Lower lobe of right lung (tissue), 2 donors: ENCODE measurements around the gene EPHA1. TPM values are rescaled to one million over a fixed set of nuclear protein-coding genes. Genes with fewer than 3 reads are reported as not detected.
A peak's percentile ranks its signal among the peaks of the same experiment; 100 is the strongest.

Experiments used
- ATAC-seq, 2 donors: fragments of 200-7000 bp; cut with Tn5 transposase; one replicate each; pipeline ENCODE4 v1.9.1; 2020 to 2022; ENCODE audit warnings: mild to moderate bottlenecking in 2 of 2, moderate library complexity in 2 of 2
- DNase-seq: peaks from one replicate; pipeline ENCODE4 v3.0.0-alpha.2; 2020
- H3K27ac ChIP-seq: fragments of 200-600 bp; one replicate; pipeline ENCODE4 v1.8.0; 2022
- H3K27me3 ChIP-seq: fragments of 200-600 bp; one replicate; pipeline ENCODE4 v1.8.0; 2022; ENCODE audit warnings: low read depth
- H3K36me3 ChIP-seq: fragments of 200-600 bp; one replicate; pipeline ENCODE4 v1.8.0; 2022; ENCODE audit warnings: mild to moderate bottlenecking
- H3K4me1 ChIP-seq: fragments of 200-600 bp; one replicate; pipeline ENCODE4 v1.8.0; 2022
- H3K4me3 ChIP-seq: fragments of 200-600 bp; one replicate; pipeline ENCODE4 v1.8.0; 2022; ENCODE audit warnings: mild to moderate bottlenecking
- H3K9me3 ChIP-seq: fragments of 200-600 bp; one replicate; pipeline ENCODE4 v1.8.0; 2022
- intact Hi-C: fragments of 100-400 bp; cut with DNase I; formaldehyde crosslinking; loops from one replicate; pipeline ENCODE4 v1.11.0; 2022
- total RNA-seq: library from RNA; stranded (reverse); fragmentation: NEBNext Ultra II Directional; extraction: Animal tissue kit (Norgen Biotek cat#: 25700); gene quantifications from one replicate; pipeline ENCODE4 v1.2.1, GENCODE V29; 2021
- TF ChIP-seq, protein P1 (sequence below): fragments of 200-600 bp; IDR thresholded peaks from one replicate; pipeline ENCODE4 v1.8.0; 2022; ENCODE audit warnings: antibody characterized with exemption, mild to moderate bottlenecking
- donor health status: DM: no; HTN: yes; CAD: no; lungs with severe emphysema.

EPHA1 gene
- total RNA-seq, 1 donor from 2014 or later = 9.0 TPM

DNA sequence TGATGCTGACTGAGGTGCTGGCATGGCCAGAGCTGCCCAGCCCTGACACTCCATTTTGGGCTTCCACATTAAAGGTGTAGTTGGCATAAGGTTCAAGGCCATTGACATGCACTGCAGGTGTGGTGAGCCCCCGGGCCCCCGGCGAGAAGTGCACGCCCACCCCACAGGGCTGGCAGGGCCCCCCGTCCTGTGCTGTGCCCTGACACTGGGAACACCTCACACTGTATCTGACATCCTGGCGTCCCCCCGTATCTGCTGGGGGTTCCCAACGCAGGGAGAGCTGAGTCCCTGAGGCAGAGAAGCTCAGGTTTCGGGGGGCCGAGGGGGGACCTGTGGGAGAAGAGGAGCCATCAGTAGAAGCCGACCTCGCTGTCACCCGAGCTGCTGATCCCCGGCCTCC lies 10.0 kb downstream of the EPHA1 start:
- H3K36me3 ChIP-seq = peaks cover 4% of the 10 kb centered on the region
- intact Hi-C loops = no loop called here
- ATAC-seq (no peak), DNase-seq (no peak)
- H3K4me1 ChIP-seq = peaks cover 24% of the 10 kb centered on the region
- no peak overlapping the region for H3K4me3 ChIP-seq
- no peaks in the 10 kb centered on the region for H3K9me3 ChIP-seq
- no peak overlapping the region for H3K27ac ChIP-seq
- TF ChIP-seq, protein P1, sequence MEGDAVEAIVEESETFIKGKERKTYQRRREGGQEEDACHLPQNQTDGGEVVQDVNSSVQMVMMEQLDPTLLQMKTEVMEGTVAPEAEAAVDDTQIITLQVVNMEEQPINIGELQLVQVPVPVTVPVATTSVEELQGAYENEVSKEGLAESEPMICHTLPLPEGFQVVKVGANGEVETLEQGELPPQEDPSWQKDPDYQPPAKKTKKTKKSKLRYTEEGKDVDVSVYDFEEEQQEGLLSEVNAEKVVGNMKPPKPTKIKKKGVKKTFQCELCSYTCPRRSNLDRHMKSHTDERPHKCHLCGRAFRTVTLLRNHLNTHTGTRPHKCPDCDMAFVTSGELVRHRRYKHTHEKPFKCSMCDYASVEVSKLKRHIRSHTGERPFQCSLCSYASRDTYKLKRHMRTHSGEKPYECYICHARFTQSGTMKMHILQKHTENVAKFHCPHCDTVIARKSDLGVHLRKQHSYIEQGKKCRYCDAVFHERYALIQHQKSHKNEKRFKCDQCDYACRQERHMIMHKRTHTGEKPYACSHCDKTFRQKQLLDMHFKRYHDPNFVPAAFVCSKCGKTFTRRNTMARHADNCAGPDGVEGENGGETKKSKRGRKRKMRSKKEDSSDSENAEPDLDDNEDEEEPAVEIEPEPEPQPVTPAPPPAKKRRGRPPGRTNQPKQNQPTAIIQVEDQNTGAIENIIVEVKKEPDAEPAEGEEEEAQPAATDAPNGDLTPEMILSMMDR = no peak
- no peaks in the 10 kb centered on the region for H3K27me3 ChIP-seq

- Histone ChIP-seq H3K9me3 (no peaks in the 10 kb centered on the region), H3K4me1 (peaks cover 31% of the 10 kb centered on the region), H3K27ac (no peak overlapping the region), H3K4me3 (no peak overlapping the region), H3K36me3 (peaks cover 4% of the 10 kb centered on the region), H3K27me3 (no peaks in the 10 kb centered on the region)
- intact Hi-C loops = no loop called here
- TF ChIP-seq, protein P1 = no peak
- DNase-seq (no peak), ATAC-seq (no peak)
These were observed 10.7 kb downstream of the EPHA1 start for GRCh38 chr7:143397710-143398530.

- DNase-seq (peak; percentile 63), ATAC-seq (peak; percentile 41 to 69)
- no peaks in the 10 kb centered on the region for H3K9me3 ChIP-seq
- H3K4me3 ChIP-seq = no peak overlapping the region
- peaks cover 6% of the 10 kb centered on the region for H3K36me3 ChIP-seq
- TF ChIP-seq, protein P1 = no peak
- peak overlapping the region; percentile 57 for H3K27ac ChIP-seq
- no peaks in the 10 kb centered on the region for H3K27me3 ChIP-seq
- peaks cover 41% of the 10 kb centered on the region for H3K4me1 ChIP-seq
- intact Hi-C loops = no loop called here
These were observed 11.8 kb downstream of the EPHA1 start for GRCh38 chr7:143396625-143397556.

DNA sequence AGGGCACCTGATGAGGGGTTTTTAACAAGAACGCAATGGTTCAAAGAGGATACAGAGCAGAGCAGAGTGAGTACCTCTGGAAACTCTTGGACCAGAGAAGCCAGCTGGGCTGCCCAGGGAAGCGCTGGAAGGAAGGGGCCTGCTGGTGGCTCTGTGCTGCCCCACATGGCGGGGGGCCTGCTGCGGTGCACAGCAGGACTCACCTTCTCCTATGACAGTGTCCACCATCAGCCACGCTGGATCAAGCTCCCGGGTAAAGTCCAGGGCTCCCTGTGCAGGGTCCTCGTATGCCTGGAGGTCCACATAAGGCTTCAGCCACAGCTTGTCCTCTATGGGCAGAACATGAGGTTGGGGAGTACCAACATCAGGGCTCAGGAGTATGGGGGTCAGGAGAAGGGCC lies 12.5 kb downstream of the EPHA1 start:
- intact Hi-C loops = no loop called here
- H3K4me3 ChIP-seq = no peak overlapping the region
- no peaks in the 10 kb centered on the region for H3K27me3 ChIP-seq
- peak overlapping the region; percentile 57 for H3K27ac ChIP-seq
- no peaks in the 10 kb centered on the region for H3K9me3 ChIP-seq
- no peak for ATAC-seq
- DNase-seq = no peak
- peaks cover 13% of the 10 kb centered on the region for H3K36me3 ChIP-seq
- TF ChIP-seq, protein P1 = no peak
- peaks cover 48% of the 10 kb centered on the region for H3K4me1 ChIP-seq

DNA sequence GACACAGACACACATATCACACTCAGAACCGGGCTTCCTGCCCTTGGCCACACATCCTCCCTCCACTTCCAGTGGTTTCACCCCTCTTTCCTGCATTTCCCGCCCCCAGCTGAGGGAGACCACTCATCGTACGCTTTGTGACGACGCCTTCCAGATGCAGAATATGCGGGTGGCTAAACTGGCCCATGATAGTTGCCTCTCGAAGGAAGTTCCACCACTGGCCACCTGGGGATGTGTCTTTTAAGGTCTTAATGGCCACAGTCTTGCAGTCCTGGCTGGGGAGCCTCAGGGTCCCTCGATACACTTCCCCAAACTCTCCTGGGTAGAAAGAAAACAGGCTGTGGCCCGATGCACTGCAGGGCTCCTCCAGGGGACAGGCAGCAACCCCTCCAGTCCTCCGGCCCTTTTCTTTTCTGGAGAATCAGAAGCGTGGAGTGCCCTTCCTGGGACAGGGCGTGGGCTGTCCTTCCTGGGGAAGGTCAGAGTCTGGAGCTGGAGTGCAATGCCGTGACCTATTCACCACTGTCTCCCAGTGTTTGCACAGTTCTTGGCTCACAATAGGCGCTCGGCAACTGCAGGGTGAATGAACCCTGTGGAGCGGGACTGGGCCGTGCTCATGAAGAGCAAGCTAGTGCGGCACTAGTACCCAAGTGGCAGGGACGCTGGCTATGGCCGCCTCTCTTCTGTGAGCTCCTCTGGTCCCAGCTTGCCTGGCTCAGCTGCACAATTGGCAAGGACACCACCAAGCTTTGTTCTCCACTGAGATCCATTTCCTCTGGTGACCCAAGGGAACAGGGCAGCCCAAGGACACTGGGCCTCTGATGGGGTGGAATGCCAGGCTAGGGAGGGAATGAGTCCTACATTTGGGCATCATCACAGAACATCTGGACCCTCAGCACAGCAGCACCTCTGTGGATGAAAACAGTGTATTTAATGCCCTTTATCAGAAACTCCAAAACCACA lies 13.2 kb downstream of the EPHA1 start:
- H3K9me3 ChIP-seq = no peaks in the 10 kb centered on the region
- intact Hi-C loops = no loop called here
- H3K4me3 ChIP-seq = no peak overlapping the region
- peaks cover 20% of the 10 kb centered on the region for H3K36me3 ChIP-seq
- H3K27me3 ChIP-seq = no peaks in the 10 kb centered on the region
- peaks cover 55% of the 10 kb centered on the region for H3K4me1 ChIP-seq
- TF ChIP-seq, protein P1 = no peak
- H3K27ac ChIP-seq = peak overlapping the region; percentile 57
- ATAC-seq = peak; percentile 7 to 13
- DNase-seq = no peak
